Adrenal gland (tissue), 5 donors: ENCODE results near the gene LMNTD1.

Source experiments
- POLR2A ChIP-seq, 2 donors: fragments of 450-650 bp; IDR thresholded peaks; one replicate each; pipeline ENCODE4 v1.6.1; 2017; ENCODE audit warnings: antibody characterized with exemption in 2 of 2, mild to moderate bottlenecking in 2 of 2, moderate library complexity in 1 of 2
- TF ChIP-seq, protein P1 (sequence below), 6 experiments: fragments of 450-650 bp in 4 of 6; fragments of 200-600 bp in 2 of 6; sonication (generic) in 1 of 6; IDR thresholded peaks; 1 replicate in 5 of 6; 2 replicates in 1 of 6; pipeline versions ENCODE4 v1.5.1 to v1.8.0; 2016 to 2021; ENCODE audit warnings: antibody characterized with exemption in 6 of 6, mild to moderate bottlenecking in 2 of 6, moderate library complexity in 1 of 6
- donor health status: DM: no; HTN: no; CAD: no.

DNA sequence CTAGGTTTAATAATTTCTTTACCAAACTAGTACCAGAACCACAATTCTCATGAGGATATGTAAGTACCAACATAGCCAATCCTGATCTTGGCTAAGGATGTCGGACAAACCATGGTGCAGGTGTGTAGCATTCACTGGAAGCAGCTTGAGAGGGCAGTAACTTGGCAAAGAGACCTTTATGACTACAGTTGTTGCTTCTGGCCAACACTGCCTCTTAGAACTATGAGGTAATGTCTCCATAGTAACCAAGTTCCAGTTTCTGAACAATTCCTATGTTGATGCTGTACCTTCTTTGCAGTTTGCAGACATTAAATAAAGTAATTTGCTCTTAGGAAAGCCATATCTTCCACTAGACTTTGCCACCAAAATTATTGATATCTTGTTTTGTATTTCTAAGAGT, at the start of gene LMNTD1:
- TF ChIP-seq, protein P1, sequence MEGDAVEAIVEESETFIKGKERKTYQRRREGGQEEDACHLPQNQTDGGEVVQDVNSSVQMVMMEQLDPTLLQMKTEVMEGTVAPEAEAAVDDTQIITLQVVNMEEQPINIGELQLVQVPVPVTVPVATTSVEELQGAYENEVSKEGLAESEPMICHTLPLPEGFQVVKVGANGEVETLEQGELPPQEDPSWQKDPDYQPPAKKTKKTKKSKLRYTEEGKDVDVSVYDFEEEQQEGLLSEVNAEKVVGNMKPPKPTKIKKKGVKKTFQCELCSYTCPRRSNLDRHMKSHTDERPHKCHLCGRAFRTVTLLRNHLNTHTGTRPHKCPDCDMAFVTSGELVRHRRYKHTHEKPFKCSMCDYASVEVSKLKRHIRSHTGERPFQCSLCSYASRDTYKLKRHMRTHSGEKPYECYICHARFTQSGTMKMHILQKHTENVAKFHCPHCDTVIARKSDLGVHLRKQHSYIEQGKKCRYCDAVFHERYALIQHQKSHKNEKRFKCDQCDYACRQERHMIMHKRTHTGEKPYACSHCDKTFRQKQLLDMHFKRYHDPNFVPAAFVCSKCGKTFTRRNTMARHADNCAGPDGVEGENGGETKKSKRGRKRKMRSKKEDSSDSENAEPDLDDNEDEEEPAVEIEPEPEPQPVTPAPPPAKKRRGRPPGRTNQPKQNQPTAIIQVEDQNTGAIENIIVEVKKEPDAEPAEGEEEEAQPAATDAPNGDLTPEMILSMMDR (IDR thresholded peaks at IDR 0.05), result no peak
- TF ChIP-seq POLR2A (IDR thresholded peaks at IDR 0.05), result no peak
